K562 (cell line): Measurements from ENCODE around the gene GHDC. TPM values are rescaled to one million over a fixed set of nuclear protein-coding genes. Genes with fewer than 3 reads are reported as not detected.
A peak's percentile ranks its signal among the peaks of the same experiment; 100 is the strongest.

Experiments used
- C11orf30 ChIP-seq: fragments of 450-650 bp; IDR thresholded peaks from 2 replicates; pipeline ENCODE4 v1.6.1; 2016; ENCODE audit warnings: low read depth, mild to moderate bottlenecking
- DPF2 ChIP-seq: fragments of 450-650 bp; IDR thresholded peaks from 2 replicates; pipeline ENCODE4 v1.6.1; 2016
- ELF1 ChIP-seq: fragments of 200-800 bp; sonication (Bioruptor generic); IDR thresholded peaks from 2 replicates; pipeline ENCODE4 v1.6.1; 2016; ENCODE audit warnings: missing genetic modification characterization, missing compliant biosample characterization
- GABPA ChIP-seq: fragments of 200-800 bp; sonication (Bioruptor generic); conservative IDR thresholded peaks from 2 replicates; pipeline ENCODE4 v1.6.1; 2016; ENCODE audit warnings: low read depth, missing genetic modification characterization, missing compliant biosample characterization
- HDAC8 ChIP-seq: fragments of 450-650 bp; IDR thresholded peaks from 2 replicates; pipeline ENCODE4 v1.6.1; 2016; ENCODE audit warnings: mild to moderate bottlenecking, missing genetic modification characterization, moderate library complexity, missing compliant biosample characterization
- MTA1 ChIP-seq: fragments of 450-650 bp; IDR thresholded peaks from 2 replicates; pipeline ENCODE4 v1.6.1; 2017; ENCODE audit warnings: borderline replicate concordance
- NFIC ChIP-seq: fragments of 450-650 bp; IDR thresholded peaks from 2 replicates; pipeline ENCODE4 v1.6.1; 2017; ENCODE audit warnings: mild to moderate bottlenecking, inconsistent platforms
- RB1 ChIP-seq: fragments of 450-650 bp; IDR thresholded peaks from 2 replicates; pipeline ENCODE4 v1.6.1; 2017; ENCODE audit warnings: low read depth, mild to moderate bottlenecking
- RBFOX2 ChIP-seq: fragments of 200-400 bp; formaldehyde crosslinking; IDR thresholded peaks from 2 replicates; pipeline ENCODE4 v1.6.1; 2017; ENCODE audit warnings: low read depth, mild to moderate bottlenecking, low read length, moderate library complexity
- SETDB1 ChIP-seq: IDR thresholded peaks from one replicate; pipeline ENCODE4 v1.6.1; 2012; ENCODE audit warnings: low read length, control low read depth, inconsistent platforms
- USF1 ChIP-seq: sonication (generic); formaldehyde crosslinking; IDR thresholded peaks from 2 replicates; pipeline ENCODE4 v1.9.0; 2022; ENCODE audit warnings: mild to moderate bottlenecking, missing genetic modification reagents
- ZEB2 ChIP-seq: fragments of 450-650 bp; IDR thresholded peaks from 2 replicates; pipeline ENCODE4 v1.6.1; 2016
- ZFP91 ChIP-seq: sonication (generic); formaldehyde crosslinking; IDR thresholded peaks from 2 replicates; pipeline ENCODE4 v1.8.0; 2022; ENCODE audit warnings: mild to moderate bottlenecking, missing genetic modification reagents
- polyA plus RNA-seq, 8 experiments: library from polyadenylated mRNA; depleted of rRNA in 4 of 8; stranded (reverse) in 5 of 8; unstranded in 3 of 8; fragments of >200 nt; fragmentation: Nextera tagmentation in 2 of 8; fragmentation: Illumina TruSeq in 1 of 8; extraction: Ambion mirVana in 2 of 8; extraction: Trizol in 1 of 8; gene quantifications; 2 replicates each; pipeline versions ENCODE4 v1.2.1 to v1.2.3, GENCODE V29; 2011 to 2014; ENCODE audit warnings: inconsistent platforms in 1 of 8, missing spikeins in 1 of 8
- total RNA-seq, 7 experiments: library from RNA; depleted of rRNA in 6 of 7; stranded (reverse); fragments of >200 nt in 6 of 7; fragmentation: Illumina TruSeq in 2 of 7; extraction: Trizol in 2 of 7; gene quantifications; 2 replicates each; pipeline versions ENCODE4 v1.2.1 to v1.2.3, GENCODE V29; 2011 to 2021; ENCODE audit warnings: low replicate concordance in 1 of 7
- TF ChIP-seq, protein P1 (sequence below), 2 experiments: fragments of 450-650 bp; IDR thresholded peaks; 2 replicates each; pipeline ENCODE4 v1.6.1; 2016
- TF ChIP-seq, protein P2 (sequence below), 2 experiments: fragments of 150-350 bp in 1 of 2; IDR thresholded peaks; 2 replicates each; pipeline ENCODE4 v1.6.1; 2012 to 2016; ENCODE audit warnings: low read depth in 2 of 2, low read length in 2 of 2, mild to moderate bottlenecking in 1 of 2, moderate library complexity in 1 of 2

GHDC gene
- total and polyA plus RNA-seq, 9 of the 15 experiments (the other 6 are each of a cell fraction or from before 2014, with no cell fraction given), result 0.65 to 23.2 (median 11.2) TPM

GRCh38 chr17:42193969-42194899 lies at the start of gene GHDC (continued):
- 0 out of 2 replicates have a peak, but pooled peaks have one; percentile 45 for TF ChIP-seq DPF2
- TF ChIP-seq ELF1, result peak; percentile 83
- peak; percentile 69 for TF ChIP-seq RBFOX2
- TF ChIP-seq, protein P1, sequence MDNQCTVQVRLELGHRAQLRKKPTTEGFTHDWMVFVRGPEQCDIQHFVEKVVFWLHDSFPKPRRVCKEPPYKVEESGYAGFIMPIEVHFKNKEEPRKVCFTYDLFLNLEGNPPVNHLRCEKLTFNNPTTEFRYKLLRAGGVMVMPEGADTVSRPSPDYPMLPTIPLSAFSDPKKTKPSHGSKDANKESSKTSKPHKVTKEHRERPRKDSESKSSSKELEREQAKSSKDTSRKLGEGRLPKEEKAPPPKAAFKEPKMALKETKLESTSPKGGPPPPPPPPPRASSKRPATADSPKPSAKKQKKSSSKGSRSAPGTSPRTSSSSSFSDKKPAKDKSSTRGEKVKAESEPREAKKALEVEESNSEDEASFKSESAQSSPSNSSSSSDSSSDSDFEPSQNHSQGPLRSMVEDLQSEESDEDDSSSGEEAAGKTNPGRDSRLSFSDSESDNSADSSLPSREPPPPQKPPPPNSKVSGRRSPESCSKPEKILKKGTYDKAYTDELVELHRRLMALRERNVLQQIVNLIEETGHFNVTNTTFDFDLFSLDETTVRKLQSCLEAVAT (IDR thresholded peaks at IDR 0.05), result peak in 1 of 2 experiments; percentile 50; a peak in 1 of 4 replicates
- TF ChIP-seq HDAC8 (tag), result no peak
- peak; percentile 81 for TF ChIP-seq GABPA (tag)
- TF ChIP-seq SETDB1, result no peak
- 0 out of 2 replicates have a peak, but pooled peaks have one; percentile 35 for TF ChIP-seq ZEB2
- TF ChIP-seq ZFP91 (CRISPR knock-in tag), result peak; percentile 100
- TF ChIP-seq, protein P2, sequence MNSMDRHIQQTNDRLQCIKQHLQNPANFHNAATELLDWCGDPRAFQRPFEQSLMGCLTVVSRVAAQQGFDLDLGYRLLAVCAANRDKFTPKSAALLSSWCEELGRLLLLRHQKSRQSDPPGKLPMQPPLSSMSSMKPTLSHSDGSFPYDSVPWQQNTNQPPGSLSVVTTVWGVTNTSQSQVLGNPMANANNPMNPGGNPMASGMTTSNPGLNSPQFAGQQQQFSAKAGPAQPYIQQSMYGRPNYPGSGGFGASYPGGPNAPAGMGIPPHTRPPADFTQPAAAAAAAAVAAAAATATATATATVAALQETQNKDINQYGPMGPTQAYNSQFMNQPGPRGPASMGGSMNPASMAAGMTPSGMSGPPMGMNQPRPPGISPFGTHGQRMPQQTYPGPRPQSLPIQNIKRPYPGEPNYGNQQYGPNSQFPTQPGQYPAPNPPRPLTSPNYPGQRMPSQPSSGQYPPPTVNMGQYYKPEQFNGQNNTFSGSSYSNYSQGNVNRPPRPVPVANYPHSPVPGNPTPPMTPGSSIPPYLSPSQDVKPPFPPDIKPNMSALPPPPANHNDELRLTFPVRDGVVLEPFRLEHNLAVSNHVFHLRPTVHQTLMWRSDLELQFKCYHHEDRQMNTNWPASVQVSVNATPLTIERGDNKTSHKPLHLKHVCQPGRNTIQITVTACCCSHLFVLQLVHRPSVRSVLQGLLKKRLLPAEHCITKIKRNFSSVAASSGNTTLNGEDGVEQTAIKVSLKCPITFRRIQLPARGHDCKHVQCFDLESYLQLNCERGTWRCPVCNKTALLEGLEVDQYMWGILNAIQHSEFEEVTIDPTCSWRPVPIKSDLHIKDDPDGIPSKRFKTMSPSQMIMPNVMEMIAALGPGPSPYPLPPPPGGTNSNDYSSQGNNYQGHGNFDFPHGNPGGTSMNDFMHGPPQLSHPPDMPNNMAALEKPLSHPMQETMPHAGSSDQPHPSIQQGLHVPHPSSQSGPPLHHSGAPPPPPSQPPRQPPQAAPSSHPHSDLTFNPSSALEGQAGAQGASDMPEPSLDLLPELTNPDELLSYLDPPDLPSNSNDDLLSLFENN (IDR thresholded peaks at IDR 0.05; ENCODE audit: low read depth in 2 of 2, low read length in 2 of 2), result 0 out of 4 replicates have a peak, but pooled peaks of 1 of the 2 experiments have one; percentile 25
- no peak for TF ChIP-seq C11orf30
- no peak for TF ChIP-seq NFIC
- 0 out of 2 replicates have a peak, but pooled peaks have one; percentile 24 for TF ChIP-seq MTA1
- TF ChIP-seq RB1, result peak; percentile 63
- TF ChIP-seq USF1, result peak; percentile 31; the same call in 1 of the 2 replicates
